Stimulated activated CD8-positive, alpha-beta memory T cell treated with anti-CD3 and anti-CD28 coated beads, Interleukin-15, amount 100 ng/mL, for 1 hour (primary cell): ENCODE data around the gene DUSP19.

Experiments
- DNase-seq: peaks from one replicate; pipeline ENCODE4 v3.0.0-alpha.2; 2020; ENCODE audit warnings: low read depth

DUSP19 gene

DNA sequence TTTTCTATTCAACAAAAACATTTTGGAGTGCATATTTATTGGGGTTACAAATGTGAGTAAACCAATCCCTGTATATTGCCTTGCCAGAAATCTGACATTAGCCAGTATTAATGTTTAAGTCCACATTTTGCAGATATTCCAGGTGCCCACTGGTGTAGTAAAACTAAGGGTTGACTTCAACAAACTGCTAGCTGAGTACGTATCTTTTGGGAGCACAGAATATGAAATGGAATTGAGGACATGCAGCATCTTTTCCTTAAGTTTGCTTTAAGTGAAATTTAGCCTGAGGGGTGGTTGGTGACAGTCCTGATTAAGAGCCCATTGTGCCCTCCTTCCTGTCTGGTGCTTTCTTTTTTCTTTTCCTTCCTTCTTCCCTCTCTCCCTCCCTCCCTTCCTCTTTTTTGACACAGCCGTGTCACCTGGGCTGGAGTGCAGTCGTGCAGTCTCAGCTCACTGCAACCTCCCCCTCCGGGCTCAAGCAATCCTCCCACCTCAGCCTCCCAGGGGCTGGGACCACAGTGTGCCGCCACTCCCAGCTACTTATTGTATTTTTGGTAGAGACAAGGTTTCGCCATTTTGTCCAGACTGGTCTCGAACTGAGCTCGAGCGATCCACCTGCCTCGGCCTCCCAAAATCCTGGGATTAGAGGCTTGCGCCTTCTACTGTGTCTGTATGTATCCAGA, 47.3 kb downstream of the DUSP19 start:
- no peak for DNase-seq

DNA sequence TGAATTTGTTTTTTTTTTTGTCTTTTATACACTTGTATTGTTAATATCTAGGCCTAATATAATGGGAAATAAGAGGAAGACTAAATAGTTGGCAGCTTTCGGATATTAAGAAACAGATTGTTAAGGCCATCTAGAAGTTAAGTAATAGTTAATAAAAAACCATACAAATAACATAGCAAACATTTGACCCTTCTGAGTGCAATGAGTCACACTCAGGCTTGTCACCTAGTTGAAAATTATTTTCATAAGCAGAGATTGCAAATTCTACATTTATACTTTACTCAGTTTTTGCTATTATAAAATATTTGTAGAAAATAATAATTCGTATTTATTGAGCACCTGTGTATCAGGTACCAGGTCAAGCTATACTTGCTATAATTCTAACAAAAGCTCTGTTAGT, 48.1 kb downstream of the DUSP19 start:
- no peak for DNase-seq

DNA sequence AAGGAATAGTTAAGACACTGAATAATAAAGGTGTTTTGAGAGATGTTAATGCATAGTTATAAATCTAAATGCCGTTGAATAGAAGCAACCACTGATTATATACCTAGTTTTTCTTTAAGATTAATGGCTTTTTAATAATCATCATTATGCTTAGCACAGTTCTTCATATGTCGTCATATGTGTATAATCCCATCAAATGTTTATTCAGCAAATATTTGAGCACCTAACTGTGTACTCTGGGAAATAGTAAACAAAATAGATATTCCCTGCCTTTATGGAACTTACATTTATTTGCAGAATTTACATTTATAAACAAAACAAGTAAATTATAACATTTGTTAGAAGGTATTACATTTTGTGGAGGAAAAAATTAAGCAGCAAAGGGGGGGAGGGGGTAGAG, 55.5 kb downstream of the DUSP19 start:
- DNase-seq: no peak

GRCh38 chr2:183148955-183149354, 70.4 kb downstream of the DUSP19 start:
- no peak for DNase-seq

DNA sequence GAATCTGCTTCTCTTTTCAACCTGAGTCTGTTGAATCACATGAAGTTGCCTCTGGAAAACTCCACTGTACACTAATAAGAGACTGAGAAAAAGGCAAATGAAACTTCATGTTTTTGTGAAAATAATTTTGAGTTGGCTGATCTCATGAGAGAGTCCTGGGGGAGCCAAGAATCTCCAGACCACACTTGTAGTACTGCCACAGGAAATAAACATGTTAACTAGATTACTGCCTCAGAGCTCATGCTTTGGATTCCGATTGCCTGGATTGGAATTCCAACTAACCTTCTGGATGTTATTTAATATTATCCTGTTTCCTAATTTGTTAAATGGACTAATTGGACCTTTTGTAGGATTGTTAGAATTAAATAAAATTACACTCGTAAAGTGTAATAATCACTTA, 70.9 kb downstream of the DUSP19 start:
- DNase-seq: no peak
